ENCODE measurements around the gene DPP10.

GRCh38 chr2:115162494-115163293 is 720.3 kb downstream of the DPP10 start:
- no peak for TF ChIP-seq CTCF (IDR thresholded peaks at IDR 0.05)
- no peak for TF ChIP-seq POLR2A (IDR thresholded peaks at IDR 0.05; ENCODE audit: low read depth)

All from esophagus muscularis mucosa (tissue), 3 donors.